GOT3 (cell line): Measurements from ENCODE around the gene SMCO3.
A peak's percentile ranks its signal among the peaks of the same experiment; 100 is the strongest.

ENCODE experiments used
- DNase-seq: peaks from one replicate; lab custom pipeline; 2025; ENCODE audit warnings: mixed read lengths; lab: John Stamatoyannopoulos, UW

SMCO3 gene

DNA sequence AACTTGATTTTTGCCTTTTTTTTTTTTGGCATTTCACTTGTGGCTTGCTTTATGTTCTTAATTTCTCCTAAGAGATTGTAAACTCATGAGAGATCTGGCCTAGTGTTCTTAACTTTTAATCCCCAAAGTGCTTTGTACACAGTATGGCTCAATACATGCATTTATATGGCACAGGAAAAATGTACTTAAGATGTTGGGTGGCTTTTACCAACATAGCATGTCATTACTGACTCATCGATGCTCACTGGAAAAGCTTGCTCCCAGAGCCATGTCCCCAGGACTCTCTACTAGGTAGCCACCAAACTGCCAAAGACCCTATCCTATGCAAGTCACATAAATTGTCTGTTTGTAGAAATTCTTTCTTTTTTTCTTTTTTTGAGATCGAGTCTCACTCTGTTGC, 13.1 kb upstream of the SMCO3 start:
- no peak for DNase-seq

DNA sequence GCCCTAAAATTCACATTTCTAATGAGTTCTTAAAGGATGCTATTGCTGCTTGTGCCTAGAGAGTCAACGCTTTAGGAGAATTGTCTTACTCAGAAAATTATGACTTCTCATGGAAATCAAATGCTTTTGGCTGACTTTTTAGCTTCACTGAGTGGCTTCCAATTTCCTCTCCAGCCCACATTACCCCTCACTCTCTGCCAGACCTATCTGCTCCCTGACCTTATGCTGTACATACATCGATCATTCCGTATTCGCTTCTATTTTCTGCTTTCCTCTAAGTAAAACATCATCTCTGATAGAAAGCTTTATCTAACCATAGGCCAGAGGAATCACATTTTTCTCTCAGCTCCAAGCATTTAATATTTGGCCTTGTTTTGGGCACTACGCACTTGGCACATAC, 12.5 kb upstream of the SMCO3 start:
- no peak for DNase-seq

- no peak for DNase-seq
Measured at GRCh38 chr12:14825256-14825655, 11.3 kb upstream of the SMCO3 start.

- no peak for DNase-seq
Measured at GRCh38 chr12:14824012-14824634, 10.1 kb upstream of the SMCO3 start.

DNA sequence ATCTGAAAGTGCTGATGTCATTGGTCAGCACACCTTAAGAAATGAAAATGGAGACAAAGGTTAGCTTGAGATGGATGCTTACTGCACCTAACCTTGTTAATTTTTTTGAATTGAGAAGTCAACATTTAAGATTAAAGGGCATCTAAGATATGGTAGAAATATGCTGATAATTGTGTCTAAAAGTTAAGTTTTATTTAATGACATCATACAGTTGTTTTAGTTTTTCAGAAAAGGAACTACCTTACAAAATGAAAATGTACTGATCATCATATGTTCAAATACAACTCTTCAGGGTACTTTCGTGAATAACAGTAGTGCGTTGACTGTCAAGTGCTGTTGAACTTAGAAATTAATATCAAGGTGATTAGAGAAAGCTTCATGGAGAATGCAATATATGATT, 2.5 kb downstream of the SMCO3 start:
- no peak for DNase-seq

- no peak for DNase-seq
Measured at GRCh38 chr12:14810953-14811483, 3.0 kb downstream of the SMCO3 start.

DNA sequence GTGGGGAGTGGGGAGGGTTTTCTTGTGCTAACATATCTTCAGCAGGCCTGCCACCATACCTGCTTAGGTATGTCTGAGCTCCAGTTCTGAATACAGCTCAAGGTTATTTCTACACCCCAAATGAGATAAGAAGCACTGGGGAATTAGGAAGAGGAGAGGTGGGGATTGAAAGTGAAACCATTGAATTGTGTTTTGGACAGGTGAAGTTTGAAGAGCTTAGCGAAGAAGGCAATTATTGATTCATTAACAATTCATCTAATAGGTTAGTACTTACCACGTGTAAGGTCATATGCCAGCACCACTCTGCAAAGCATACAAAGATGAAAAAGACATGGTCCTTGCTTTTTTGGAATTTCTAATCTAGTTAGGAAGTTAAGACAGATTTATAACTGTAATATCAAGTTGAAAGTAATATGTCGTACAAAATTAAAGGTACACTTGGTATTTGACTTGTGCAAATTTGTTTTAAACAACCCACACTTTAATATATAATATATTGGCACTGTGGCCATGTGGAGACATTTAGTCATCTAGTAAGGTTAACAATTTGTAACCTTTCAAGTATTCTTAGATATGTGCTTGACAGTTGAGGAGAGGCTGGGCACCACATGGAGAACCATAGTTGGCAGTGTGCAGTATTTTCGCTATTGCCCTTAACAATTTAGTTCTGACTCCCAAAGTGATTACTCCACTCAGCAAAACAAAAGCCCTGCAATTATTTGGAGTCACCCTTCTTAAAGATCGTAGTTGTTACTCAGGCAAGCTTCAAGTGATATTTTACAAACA, 3.6 kb downstream of the SMCO3 start:
- DNase-seq = no peak

DNA sequence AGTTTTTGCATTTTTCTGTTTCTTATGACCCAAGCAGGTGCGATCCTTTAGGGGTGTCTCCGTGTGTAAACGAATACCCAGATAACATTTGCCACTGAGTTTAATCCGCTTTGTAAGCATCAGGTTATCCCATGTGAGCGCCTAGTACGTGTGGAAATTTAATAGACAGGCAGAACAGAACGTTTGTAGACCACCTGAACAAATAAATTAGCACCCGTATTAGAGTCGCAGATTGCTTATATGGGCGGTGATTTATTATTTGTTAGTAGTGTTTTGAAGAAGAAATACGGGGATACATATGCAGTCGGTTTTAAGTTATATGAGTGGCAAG, 10.2 kb downstream of the SMCO3 start:
- no peak for DNase-seq

DNA sequence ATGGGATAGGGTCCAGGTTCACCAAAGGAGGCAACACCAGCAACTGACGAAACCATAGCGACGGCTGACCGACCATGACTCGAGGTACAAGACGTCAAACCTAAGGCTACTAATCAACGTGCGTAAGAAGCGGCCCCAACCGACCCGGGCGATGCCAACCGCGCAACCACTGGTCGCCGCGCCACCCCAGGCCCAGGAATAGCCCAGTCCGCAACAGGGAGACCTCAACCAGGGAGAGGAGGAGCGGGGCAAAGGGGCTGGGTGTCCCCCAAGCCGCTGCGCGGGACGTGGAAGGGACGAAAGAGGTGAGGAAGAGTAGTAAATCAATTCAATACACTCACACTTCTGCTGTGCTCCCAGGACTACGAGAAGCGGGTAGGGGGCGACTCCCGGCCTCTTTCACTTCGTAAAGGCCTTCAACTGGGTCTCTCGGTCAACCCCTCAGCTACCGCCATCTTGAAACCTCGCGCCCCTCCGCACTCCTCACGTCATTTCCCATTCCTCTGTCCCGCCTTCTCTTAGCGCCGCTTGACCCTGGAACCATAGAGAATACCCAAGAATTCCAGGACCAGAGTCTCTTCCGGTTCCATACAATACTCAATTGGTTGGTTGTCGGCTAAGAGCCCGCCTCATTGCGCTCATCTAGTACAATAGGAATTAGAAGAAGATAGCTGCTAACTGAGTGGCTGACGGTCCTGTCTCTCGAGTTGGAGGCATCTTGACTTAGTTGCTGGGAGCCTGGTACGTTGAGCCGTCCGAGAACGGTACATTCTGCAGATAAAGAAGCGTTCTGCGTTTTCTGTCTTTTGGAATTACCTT, 10.8 kb downstream of the SMCO3 start, which contains the start of the genes C12orf60 and WBP11:
Gene C12orf60, plus strand, starts transcription at position 660 of the 819 bp plus-strand sequence. CDS start 19,266 bp downstream, outside the sequence.
Gene WBP11, minus strand, starts transcription at position 468 of the 819 bp plus-strand sequence. CDS start 2,095 bp downstream, outside the sequence.
- peak; percentile 74 for DNase-seq

DNA sequence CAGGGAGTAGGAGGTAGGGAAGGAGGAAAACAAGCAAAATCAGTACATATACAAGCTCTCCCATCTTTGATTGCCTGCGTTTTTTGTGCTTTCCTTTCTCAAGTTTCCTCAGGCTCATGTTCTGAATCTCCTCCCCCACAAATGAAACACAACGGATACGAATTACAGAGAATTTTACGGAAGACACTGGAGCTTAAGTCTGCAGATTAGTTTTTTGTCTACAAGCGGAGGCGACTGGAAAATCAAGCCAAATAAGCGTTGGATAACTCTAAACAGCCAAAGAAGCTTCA, 11.3 kb downstream of the SMCO3 start:
- DNase-seq = no peak

DNA sequence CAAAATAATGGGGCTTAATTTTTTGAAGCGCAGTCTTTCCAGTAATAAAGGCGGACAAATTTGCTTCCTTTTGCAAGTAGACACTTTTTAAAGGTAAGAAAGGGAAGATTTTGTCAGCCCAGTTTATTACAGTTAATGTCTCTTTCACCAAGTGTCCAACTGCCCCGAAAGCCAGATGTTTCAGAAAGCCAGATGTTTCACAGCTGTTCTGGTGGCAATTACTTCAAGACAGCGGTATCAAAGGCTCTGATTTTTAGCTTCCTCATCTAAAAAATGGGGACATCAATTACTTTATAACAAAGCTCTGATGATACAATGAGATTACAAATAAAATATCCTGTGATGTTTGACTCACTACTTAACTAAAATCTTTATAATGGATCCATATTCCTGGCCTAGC, 11.7 kb downstream of the SMCO3 start:
- DNase-seq = no peak

GRCh38 chr12:14795028-14795448, 18.9 kb downstream of the SMCO3 start:
- DNase-seq = no peak

- DNase-seq = no peak
Measured at GRCh38 chr12:14785568-14785967, 28.4 kb downstream of the SMCO3 start.

GRCh38 chr12:14784471-14784870, 29.5 kb downstream of the SMCO3 start:
- DNase-seq = no peak

GRCh38 chr12:14782756-14783155, 31.2 kb downstream of the SMCO3 start:
- DNase-seq = no peak

DNA sequence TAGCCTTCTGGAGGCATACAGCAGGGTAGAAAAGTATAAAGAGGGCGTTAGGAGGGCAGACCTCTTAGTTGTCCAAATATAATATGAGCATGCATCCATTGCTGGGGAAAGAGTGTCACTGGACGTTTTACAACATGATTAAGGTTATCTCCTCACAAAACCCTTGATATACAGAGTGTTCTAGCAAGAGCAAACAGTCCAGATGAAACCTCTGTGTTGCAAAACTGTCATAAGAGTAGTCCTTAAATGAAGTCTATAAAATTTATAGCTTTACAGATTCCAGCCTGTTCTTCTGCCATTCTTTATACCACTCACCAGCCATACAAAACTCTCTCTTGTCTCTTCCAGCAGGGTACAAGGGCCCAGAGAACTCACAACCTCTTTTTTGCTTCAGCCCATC, 32.4 kb downstream of the SMCO3 start:
- no peak for DNase-seq

GRCh38 chr12:14780859-14781258, 33.1 kb downstream of the SMCO3 start:
- no peak for DNase-seq

GRCh38 chr12:14779834-14780233, 34.1 kb downstream of the SMCO3 start:
- DNase-seq = no peak

- no peak for DNase-seq
Measured at GRCh38 chr12:14777271-14777670, 36.7 kb downstream of the SMCO3 start.

- DNase-seq = no peak
Measured at GRCh38 chr12:14776236-14776961, 37.6 kb downstream of the SMCO3 start.

DNA sequence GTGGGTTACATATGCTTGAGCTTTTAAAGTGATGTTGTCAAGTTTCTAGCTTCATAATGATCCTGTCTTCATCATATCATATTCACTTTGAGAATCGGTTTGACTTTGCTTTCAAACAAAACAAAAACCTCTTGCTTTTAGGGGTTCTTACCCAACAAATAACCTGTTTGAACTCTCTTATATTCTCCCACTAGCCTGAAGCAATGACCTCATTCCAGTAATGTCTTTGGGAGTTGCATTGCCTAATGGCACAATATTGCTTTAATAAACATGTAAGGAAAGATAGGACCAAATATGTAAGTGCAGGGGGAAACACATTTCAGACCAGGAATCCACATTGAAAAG, 38.4 kb downstream of the SMCO3 start:
- DNase-seq = no peak
